Mesothelial cell of epicardium (in vitro differentiated cells): ENCODE data around the gene GSE1. TPM values are rescaled to one million over a fixed set of nuclear protein-coding genes. Genes with fewer than 3 reads are reported as not detected.

Source experiments
- DNase-seq, 2 experiments: peaks; one replicate each; pipeline ENCODE4 v3.0.0; 2021; ENCODE audit warnings: low spot score in 2 of 2; ENCODE audit not compliant: unreplicated experiment in 2 of 2
- H3K27ac Mint-ChIP-seq: 2 replicates; pipeline ENCODE4 v1.8.0; 2021; ENCODE audit warnings: mixed read lengths
- H3K27me3 Mint-ChIP-seq: 2 replicates; pipeline ENCODE4 v1.8.0; 2021; ENCODE audit warnings: low read depth, mixed read lengths
- H3K36me3 Mint-ChIP-seq: 2 replicates; pipeline ENCODE4 v1.8.0; 2021; ENCODE audit warnings: mixed read lengths
- H3K4me1 Mint-ChIP-seq: 2 replicates; pipeline ENCODE4 v1.8.0; 2021; ENCODE audit warnings: mixed read lengths
- H3K4me3 Mint-ChIP-seq: 2 replicates; pipeline ENCODE4 v1.8.0; 2021; ENCODE audit warnings: mild to moderate bottlenecking, moderate library complexity, mixed read lengths
- H3K9me3 Mint-ChIP-seq: 2 replicates; pipeline ENCODE4 v1.8.0; 2021; ENCODE audit warnings: mixed read lengths
- total RNA-seq: library from RNA; stranded (reverse); gene quantifications from 3 replicates; pipeline ENCODE4 v1.2.1, GENCODE V29; 2021
- TF ChIP-seq, protein P1 (sequence below): fragments of 200-600 bp; sonication (generic); IDR thresholded peaks from one replicate; pipeline ENCODE4 v1.5.0; 2021; ENCODE audit warnings: antibody characterized with exemption; ENCODE audit not compliant: unreplicated experiment

GSE1 gene
- total RNA-seq, result 193 to 218 TPM (median 208 TPM) in 3 replicates

- peak within 1 kb of the TSS; percentile 79 for H3K27ac Mint-ChIP-seq
- TF ChIP-seq, protein P1, sequence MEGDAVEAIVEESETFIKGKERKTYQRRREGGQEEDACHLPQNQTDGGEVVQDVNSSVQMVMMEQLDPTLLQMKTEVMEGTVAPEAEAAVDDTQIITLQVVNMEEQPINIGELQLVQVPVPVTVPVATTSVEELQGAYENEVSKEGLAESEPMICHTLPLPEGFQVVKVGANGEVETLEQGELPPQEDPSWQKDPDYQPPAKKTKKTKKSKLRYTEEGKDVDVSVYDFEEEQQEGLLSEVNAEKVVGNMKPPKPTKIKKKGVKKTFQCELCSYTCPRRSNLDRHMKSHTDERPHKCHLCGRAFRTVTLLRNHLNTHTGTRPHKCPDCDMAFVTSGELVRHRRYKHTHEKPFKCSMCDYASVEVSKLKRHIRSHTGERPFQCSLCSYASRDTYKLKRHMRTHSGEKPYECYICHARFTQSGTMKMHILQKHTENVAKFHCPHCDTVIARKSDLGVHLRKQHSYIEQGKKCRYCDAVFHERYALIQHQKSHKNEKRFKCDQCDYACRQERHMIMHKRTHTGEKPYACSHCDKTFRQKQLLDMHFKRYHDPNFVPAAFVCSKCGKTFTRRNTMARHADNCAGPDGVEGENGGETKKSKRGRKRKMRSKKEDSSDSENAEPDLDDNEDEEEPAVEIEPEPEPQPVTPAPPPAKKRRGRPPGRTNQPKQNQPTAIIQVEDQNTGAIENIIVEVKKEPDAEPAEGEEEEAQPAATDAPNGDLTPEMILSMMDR, result peak; percentile 24
- peak; percentile 70 to 86 for DNase-seq
- no peaks in the 10 kb centered on the region for H3K9me3 Mint-ChIP-seq
- peak within 1 kb of the TSS; percentile 70 for H3K4me3 Mint-ChIP-seq
- no peaks in the 10 kb centered on the region for H3K27me3 Mint-ChIP-seq
- peaks cover 2% of the 10 kb centered on the region for H3K36me3 Mint-ChIP-seq
- H3K4me1 Mint-ChIP-seq, result peaks cover 63% of the 10 kb centered on the region
Measured at GRCh38 chr16:85612801-85613603, at the start of gene GSE1. TSS of gene GSE1 (plus strand) at chr16:85613322. CDS start at chr16:85613392, 70 bp downstream.

- H3K4me3 Mint-ChIP-seq, result no peak overlapping the region
- no peaks in the 10 kb centered on the region for H3K9me3 Mint-ChIP-seq
- H3K27me3 Mint-ChIP-seq, result no peaks in the 10 kb centered on the region
- no peaks in the 10 kb centered on the region for H3K36me3 Mint-ChIP-seq
- H3K4me1 Mint-ChIP-seq, result peaks cover 47% of the 10 kb centered on the region
- TF ChIP-seq, protein P1, result no peak
- DNase-seq, result no peak
- H3K27ac Mint-ChIP-seq, result peak overlapping the region; percentile 64
Measured at GRCh38 chr16:85563515-85564276, 49.4 kb upstream of the GSE1 start.

DNA sequence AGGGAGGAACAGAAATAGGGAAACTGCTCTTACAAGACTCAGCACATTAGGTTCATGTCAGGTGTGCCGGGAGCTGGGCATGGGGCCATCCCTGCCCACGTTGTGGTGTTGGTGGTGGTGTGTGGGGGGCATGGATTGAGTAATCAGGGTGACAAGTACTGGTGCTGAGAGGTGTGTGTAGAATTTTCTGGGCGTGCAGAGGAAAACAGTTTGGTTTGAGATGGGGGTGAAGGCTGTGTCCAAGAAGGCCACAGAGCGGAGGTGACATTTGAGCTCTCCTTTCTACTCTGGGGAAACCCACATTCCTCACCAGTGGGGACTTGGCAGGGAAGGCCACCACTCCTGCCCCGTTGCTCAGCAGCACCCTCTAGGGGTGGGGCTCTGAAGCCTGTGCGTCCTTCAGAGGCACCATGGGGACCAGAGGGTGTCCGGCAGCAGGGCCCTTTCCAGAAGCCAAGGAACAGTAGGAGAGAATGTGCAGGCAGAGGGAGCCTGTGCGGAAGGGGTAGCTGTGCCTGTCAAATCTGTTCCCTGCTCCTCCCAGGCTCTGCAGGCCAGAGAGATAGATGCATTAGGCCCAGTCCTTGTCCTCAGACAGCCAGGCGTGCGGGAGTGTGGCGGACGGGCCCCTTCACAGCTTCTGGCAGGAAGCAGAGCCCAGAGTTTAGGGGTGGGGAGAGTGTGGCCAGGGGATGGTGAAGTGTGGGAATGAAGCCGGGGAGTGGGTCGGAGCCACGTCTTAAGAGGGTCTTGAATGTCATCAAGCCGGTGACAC lies 48.7 kb upstream of the GSE1 start:
- H3K9me3 Mint-ChIP-seq, result no peaks in the 10 kb centered on the region
- no peaks in the 10 kb centered on the region for H3K36me3 Mint-ChIP-seq
- TF ChIP-seq, protein P1, result peak; percentile 54
- peak overlapping the region; percentile 40 for H3K27ac Mint-ChIP-seq
- peaks cover 51% of the 10 kb centered on the region for H3K4me1 Mint-ChIP-seq
- H3K27me3 Mint-ChIP-seq, result no peaks in the 10 kb centered on the region
- no peak overlapping the region for H3K4me3 Mint-ChIP-seq
- no peak for DNase-seq

GRCh38 chr16:85565340-85565739 lies 47.8 kb upstream of the GSE1 start:
- no peak overlapping the region for H3K4me3 Mint-ChIP-seq
- H3K4me1 Mint-ChIP-seq, result peaks cover 60% of the 10 kb centered on the region
- no peaks in the 10 kb centered on the region for H3K27me3 Mint-ChIP-seq
- H3K27ac Mint-ChIP-seq, result no peak overlapping the region
- no peak for DNase-seq
- H3K36me3 Mint-ChIP-seq, result no peaks in the 10 kb centered on the region
- TF ChIP-seq, protein P1, result no peak
- H3K9me3 Mint-ChIP-seq, result no peaks in the 10 kb centered on the region

DNA sequence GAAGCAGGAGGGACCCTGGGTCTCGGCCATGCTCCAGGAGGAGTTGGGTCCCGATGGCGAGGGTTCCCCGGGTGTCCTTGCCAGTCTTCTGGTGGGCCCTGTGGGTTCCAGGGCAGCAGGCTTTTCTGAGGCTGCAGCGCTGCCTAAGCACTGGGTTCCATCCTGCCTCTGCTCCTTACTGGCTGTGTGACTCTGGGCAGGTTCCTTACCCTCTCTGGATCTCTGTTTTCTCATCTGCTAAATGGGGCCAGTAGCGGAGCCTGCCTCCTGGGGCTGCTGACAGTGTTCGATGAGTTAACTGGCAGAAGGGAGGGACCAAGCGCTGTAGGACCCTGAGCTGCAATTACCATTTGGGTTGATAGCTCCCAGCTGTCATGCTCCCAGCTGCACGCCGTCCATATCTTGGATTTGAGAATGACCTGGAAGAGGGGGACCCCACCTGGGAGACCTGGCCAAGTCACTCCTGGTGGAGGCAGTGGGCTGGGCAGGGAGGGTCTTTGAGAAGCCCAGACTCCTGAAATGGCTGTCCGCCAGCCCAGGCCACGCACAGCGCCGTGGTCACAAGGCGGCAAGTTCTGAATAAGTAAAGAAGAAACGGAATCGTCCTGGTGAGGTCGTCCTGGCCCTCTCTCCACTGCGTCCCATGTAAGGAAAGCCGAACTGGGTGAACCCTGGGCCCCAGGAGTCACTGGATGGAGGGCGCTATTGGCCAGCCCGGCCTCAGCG lies 47.2 kb upstream of the GSE1 start:
- TF ChIP-seq, protein P1, result no peak
- Mint-ChIP-seq H3K27ac (peak overlapping the region; percentile 80), H3K4me1 (peaks cover 64% of the 10 kb centered on the region), H3K4me3 (no peak overlapping the region), H3K27me3 (no peaks in the 10 kb centered on the region), H3K9me3 (no peaks in the 10 kb centered on the region), H3K36me3 (no peaks in the 10 kb centered on the region)
- DNase-seq, result no peak
